K562 (cell line): ENCODE results near the gene ETFRF1. TPM values are rescaled to one million over a fixed set of nuclear protein-coding genes. Genes with fewer than 3 reads are reported as not detected.

Experiments used
- C11orf30 ChIP-seq: fragments of 450-650 bp; IDR thresholded peaks from 2 replicates; pipeline ENCODE4 v1.6.1; 2016; ENCODE audit warnings: low read depth, mild to moderate bottlenecking
- CCNT2 ChIP-seq: IDR thresholded peaks from 2 replicates; pipeline ENCODE4 v1.6.1; 2011; ENCODE audit warnings: borderline replicate concordance, low read depth, mild to moderate bottlenecking, moderate library complexity, mixed read lengths, low read length; ENCODE audit not compliant: insufficient read length; ENCODE audit errors: extremely low read depth
- DNMT1 ChIP-seq: fragments of 450-650 bp; IDR thresholded peaks from 2 replicates; pipeline ENCODE4 v1.6.1; 2016; ENCODE audit warnings: antibody characterized with exemption, mild to moderate bottlenecking
- ELF4 ChIP-seq: fragments of 450-650 bp; formaldehyde crosslinking; IDR thresholded peaks from 2 replicates; pipeline ENCODE4 v1.4.0; 2022; ENCODE audit warnings: missing genetic modification characterization
- FOXJ3 ChIP-seq: sonication (generic); formaldehyde crosslinking; IDR thresholded peaks from 2 replicates; pipeline ENCODE4 v1.4.0; 2020; ENCODE audit warnings: mild to moderate bottlenecking, missing genetic modification reagents
- FOXP1 ChIP-seq: sonication (generic); formaldehyde crosslinking; IDR thresholded peaks from 2 replicates; pipeline ENCODE4 v1.8.0; 2022; ENCODE audit warnings: mild to moderate bottlenecking, missing genetic modification reagents
- FUS ChIP-seq: fragments of 200-400 bp; formaldehyde crosslinking; optimal IDR thresholded peaks from 2 replicates; pipeline ENCODE3; 2017; ENCODE audit warnings: low read depth, low read length
- HDAC3 ChIP-seq: fragments of 450-650 bp; IDR thresholded peaks from 2 replicates; pipeline ENCODE4 v1.6.1; 2018; ENCODE audit warnings: borderline replicate concordance, mild to moderate bottlenecking, moderate library complexity; ENCODE audit not compliant: partially characterized antibody
- HDAC8 ChIP-seq: fragments of 450-650 bp; IDR thresholded peaks from 2 replicates; pipeline ENCODE4 v1.6.1; 2016; ENCODE audit warnings: mild to moderate bottlenecking, missing genetic modification characterization, moderate library complexity, missing compliant biosample characterization
- KLF6 ChIP-seq: fragments of 250-450 bp; sonication (Bioruptor Pico); IDR thresholded peaks from 2 replicates; pipeline ENCODE4 v1.4.0; 2020; ENCODE audit warnings: mild to moderate bottlenecking, moderate library complexity, borderline replicate concordance
- MAFF ChIP-seq: IDR thresholded peaks from 2 replicates; pipeline ENCODE4 v1.6.1; 2012; ENCODE audit warnings: low read length, improper control_type of control experiment
- MAFG ChIP-seq: fragments of 450-650 bp; conservative IDR thresholded peaks from 2 replicates; pipeline ENCODE4 v1.6.1; 2016; ENCODE audit warnings: missing genetic modification characterization, missing compliant biosample characterization
- MAFK ChIP-seq: IDR thresholded peaks from 2 replicates; pipeline ENCODE4 v1.6.1; 2011; ENCODE audit warnings: low read length, improper control_type of control experiment
- NBN ChIP-seq: fragments of 450-650 bp; IDR thresholded peaks from 2 replicates; pipeline ENCODE4 v1.6.1; 2016; ENCODE audit warnings: low read depth, mild to moderate bottlenecking
- POLR3G ChIP-seq: IDR thresholded peaks from 2 replicates; pipeline ENCODE4 v1.6.1; 2011; ENCODE audit not compliant: insufficient read length, insufficient replicate concordance; ENCODE audit errors: extremely low read depth
- SIN3A ChIP-seq, 2 experiments: fragments of 150-350 bp in 1 of 2; IDR thresholded peaks; 2 replicates each; pipeline ENCODE4 v1.6.1; 2011 to 2016; ENCODE audit warnings: borderline replicate concordance in 2 of 2, low read depth in 2 of 2, low read length in 2 of 2, mild to moderate bottlenecking in 2 of 2, moderate library complexity in 2 of 2; ENCODE audit not compliant: control insufficient read depth in 1 of 2
- TSC22D4 ChIP-seq: fragments of 450-650 bp; IDR thresholded peaks from 2 replicates; pipeline ENCODE4 v1.6.1; 2016; ENCODE audit warnings: missing genetic modification characterization, missing biosample characterization, control low read depth
- ZFPM2 ChIP-seq: fragments of 250-450 bp; sonication (Bioruptor Pico); IDR thresholded peaks from 2 replicates; pipeline ENCODE4 v1.5.1; 2022; ENCODE audit warnings: mild to moderate bottlenecking
- ZKSCAN8 ChIP-seq: fragments of 200-800 bp; sonication (Bioruptor generic); IDR thresholded peaks from 2 replicates; pipeline ENCODE4 v1.6.1; 2016; ENCODE audit warnings: missing genetic modification characterization, missing compliant biosample characterization
- ZNF143 ChIP-seq: sonication (generic); formaldehyde crosslinking; IDR thresholded peaks from 2 replicates; pipeline ENCODE4 v1.9.0; 2022; ENCODE audit warnings: mild to moderate bottlenecking, missing genetic modification reagents
- ZNF316 ChIP-seq: fragments of 450-650 bp; IDR thresholded peaks from 2 replicates; pipeline ENCODE4 v1.6.1; 2016
- ZNF445 ChIP-seq: fragments of 250-450 bp; sonication (Bioruptor Pico); IDR thresholded peaks from 2 replicates; pipeline ENCODE4 v1.4.0; 2020; ENCODE audit warnings: low read depth, mild to moderate bottlenecking, moderate library complexity
- ZNF586 ChIP-seq: fragments of 450-650 bp; formaldehyde crosslinking; conservative IDR thresholded peaks from 2 replicates; pipeline ENCODE4 v1.4.0; 2020; ENCODE audit warnings: mild to moderate bottlenecking, moderate library complexity
- ZNF639 ChIP-seq, 2 experiments: fragments of 200-800 bp in 1 of 2; sonication (Bioruptor generic) in 1 of 2; sonication (generic) in 1 of 2; formaldehyde crosslinking in 1 of 2; IDR thresholded peaks in 1 of 2; conservative IDR thresholded peaks in 1 of 2; 2 replicates each; pipeline versions ENCODE4 v1.5.0 to v1.6.1; 2016 to 2020; ENCODE audit warnings: missing compliant biosample characterization in 1 of 2, missing genetic modification characterization in 1 of 2, missing genetic modification reagents in 1 of 2
- polyA plus RNA-seq, 8 experiments: library from polyadenylated mRNA; depleted of rRNA in 4 of 8; stranded (reverse) in 5 of 8; unstranded in 3 of 8; fragments of >200 nt; fragmentation: Nextera tagmentation in 2 of 8; fragmentation: Illumina TruSeq in 1 of 8; extraction: Ambion mirVana in 2 of 8; extraction: Trizol in 1 of 8; gene quantifications; 2 replicates each; pipeline versions ENCODE4 v1.2.1 to v1.2.3, GENCODE V29; 2011 to 2014; ENCODE audit warnings: inconsistent platforms in 1 of 8, missing spikeins in 1 of 8
- total RNA-seq, 7 experiments: library from RNA; depleted of rRNA in 6 of 7; stranded (reverse); fragments of >200 nt in 6 of 7; fragmentation: Illumina TruSeq in 2 of 7; extraction: Trizol in 2 of 7; gene quantifications; 2 replicates each; pipeline versions ENCODE4 v1.2.1 to v1.2.3, GENCODE V29; 2011 to 2021; ENCODE audit warnings: low replicate concordance in 1 of 7

Gene ETFRF1
- total and polyA plus RNA-seq, 9 of the 15 experiments (the other 6 are each of a cell fraction or from before 2014, with no cell fraction given), result 16.1 to 107 (median 33.7) TPM

GRCh38 chr12:25248732-25249131 lies 53.7 kb downstream of the ETFRF1 start (continued):
- TF ChIP-seq CCNT2 (no peak), HDAC8 (tag) (no peak), MAFF (peak; percentile 96), SIN3A (IDR thresholded peaks at IDR 0.05; ENCODE audit: borderline replicate concordance in 2 of 2, control insufficient read depth in 1 of 2, low read depth in 2 of 2, low read length in 2 of 2) (no peak), MAFG (peak; percentile 90), KLF6 (no peak), FOXJ3 (no peak), ZNF316 (peak; percentile 96), ZNF586 (CRISPR knock-in tag) (no peak), MAFK (peak; percentile 97), HDAC3 (no peak), C11orf30 (peak; percentile 91), TSC22D4 (tag) (no peak), DNMT1 (no peak), ZNF143 (CRISPR knock-in tag) (no peak), FUS (no peak), ZFPM2 (CRISPR knock-in tag) (no peak), ZKSCAN8 (CRISPR knock-in tag) (no peak), ELF4 (CRISPR knock-in tag) (no peak), ZNF445 (CRISPR knock-in tag) (no peak), POLR3G (no peak), NBN (no peak), ZNF639 (CRISPR knock-in tag; conservative IDR thresholded peaks at IDR 0.05 in 1 of 2, IDR thresholded peaks at IDR 0.05 in 1 of 2) (no peak), FOXP1 (CRISPR knock-in tag) (no peak)
